ENCODE results near the gene EPOP.

EPOP gene

GRCh38 chr17:38674749-38675615 is at the start of gene EPOP:
TSS of gene EPOP (minus strand) at chr17:38674957. CDS start at chr17:38674495, 462 bp downstream.
- DNase-seq (ENCODE audit: low spot score): peak; percentile 97
- TF ChIP-seq CTCF (IDR thresholded peaks at IDR 0.05; ENCODE audit: extremely low read depth, missing control alignments): no peak

- no peak for TF ChIP-seq CTCF (IDR thresholded peaks at IDR 0.05; ENCODE audit: extremely low read depth, missing control alignments)
- DNase-seq (ENCODE audit: low spot score): no peak
Measured at GRCh38 chr17:38721802-38722201, 47.0 kb upstream of the EPOP start.

- TF ChIP-seq CTCF (IDR thresholded peaks at IDR 0.05; ENCODE audit: extremely low read depth, missing control alignments): no peak
- no peak for DNase-seq (ENCODE audit: low spot score)
Measured at GRCh38 chr17:38720941-38721340, 46.2 kb upstream of the EPOP start.

GRCh38 chr17:38719943-38720641 is 45.3 kb upstream of the EPOP start:
- no peak for DNase-seq (ENCODE audit: low spot score)
- no peak for TF ChIP-seq CTCF (IDR thresholded peaks at IDR 0.05; ENCODE audit: extremely low read depth, missing control alignments)

- no peak for DNase-seq (ENCODE audit: low spot score)
- TF ChIP-seq CTCF (IDR thresholded peaks at IDR 0.05; ENCODE audit: extremely low read depth, missing control alignments): no peak
Measured at GRCh38 chr17:38719289-38719942, 44.7 kb upstream of the EPOP start.

- no peak for TF ChIP-seq CTCF (IDR thresholded peaks at IDR 0.05; ENCODE audit: extremely low read depth, missing control alignments)
- DNase-seq (ENCODE audit: low spot score): no peak
Measured at GRCh38 chr17:38717139-38717745, 42.5 kb upstream of the EPOP start.
